Panc1 (cell line): ENCODE results near the gene CCBE1. TPM values are rescaled to one million over a fixed set of nuclear protein-coding genes. Genes with fewer than 3 reads are reported as not detected.
"Not testable (repeated sequence)": the region's sequence is repeated elsewhere in the genome, so short reads cannot be mapped to it uniquely, and the experiment has no call there.

Experiments
- ATAC-seq: fragments of 200-7000 bp; cut with Tn5 transposase; 2 replicates; pipeline ENCODE4 v1.9.1; 2020; ENCODE audit warnings: mild to moderate bottlenecking, moderate library complexity
- BruUV-seq: library from RNA; stranded (reverse); fragments of 400-500 nt; replicated peaks from 2 replicates; lab custom pipeline; 2021; lab: Mats Ljungman, UMichigan
- CTCF ChIA-PET: fragments of 300-600 bp; sonication (Branson Sonifier 250); formaldehyde crosslinking; loops from one replicate; lab custom pipeline; 2022; ENCODE audit warnings: antibody characterized with exemption; lab: Charles Lee
- POLR2A ChIA-PET: fragments of 300-600 bp; sonication (Branson Sonifier 250); formaldehyde crosslinking; loops from one replicate; lab custom pipeline; 2022; ENCODE audit warnings: antibody characterized with exemption; lab: Charles Lee
- DNase-seq: peaks from one replicate; pipeline ENCODE4 v3.0.0-alpha.2; 2010; ENCODE audit warnings: low read depth, low spot score
- H3K27ac ChIP-seq: 2 replicates; pipeline ENCODE4 v1.5.1; 2011; ENCODE audit warnings: mild to moderate bottlenecking, low read length, inconsistent platforms
- H3K27me3 ChIP-seq: fragments of 200-500 bp; sonication (Bioruptor generic); 2 replicates; pipeline ENCODE4 v1.6.0; 2014; ENCODE audit warnings: low read length, inconsistent platforms; ENCODE audit not compliant: control insufficient read depth, insufficient read depth
- H3K36me3 ChIP-seq: fragments of 200-500 bp; sonication (Bioruptor generic); 2 replicates; pipeline ENCODE4 v1.5.1; 2014; ENCODE audit warnings: inconsistent platforms, mild to moderate bottlenecking, low read length, moderate library complexity; ENCODE audit not compliant: control insufficient read depth, insufficient read depth
- H3K4me1 ChIP-seq: 2 replicates; pipeline ENCODE4 v1.5.1; 2011; ENCODE audit warnings: inconsistent platforms, mild to moderate bottlenecking, low read length, moderate library complexity; ENCODE audit not compliant: control insufficient read depth, insufficient read depth
- H3K4me3 ChIP-seq, 2 experiments: 2 replicates each; pipeline ENCODE4 v1.5.1; 2011 to 2012; ENCODE audit warnings: low read depth in 2 of 2, low read length in 2 of 2, mild to moderate bottlenecking in 2 of 2, inconsistent platforms in 1 of 2, moderate library complexity in 1 of 2
- H3K9me3 ChIP-seq: fragments of 200-500 bp; sonication (Bioruptor generic); 2 replicates; pipeline ENCODE4 v1.5.1; 2014; ENCODE audit warnings: low read depth, mild to moderate bottlenecking, inconsistent platforms, low read length, moderate library complexity; ENCODE audit not compliant: control insufficient read depth, insufficient read depth
- CTCF ChIP-seq: fragments of 450-650 bp; IDR thresholded peaks from 2 replicates; pipeline ENCODE4 v1.5.1; 2017; ENCODE audit warnings: mild to moderate bottlenecking
- POLR2AphosphoS5 ChIP-seq: IDR thresholded peaks from 2 replicates; pipeline ENCODE4 v1.6.1; 2012; ENCODE audit warnings: mild to moderate bottlenecking, low read depth, low read length, moderate library complexity
- REST ChIP-seq, 2 experiments: IDR thresholded peaks; 2 replicates each; pipeline ENCODE4 v1.6.1; 2011 to 2012; ENCODE audit warnings: low read depth in 2 of 2, control low read depth in 1 of 2, low read length in 1 of 2, mild to moderate bottlenecking in 1 of 2, moderate library complexity in 1 of 2; ENCODE audit not compliant: insufficient read depth in 1 of 2
- SIN3A ChIP-seq: IDR thresholded peaks from 2 replicates; pipeline ENCODE4 v1.6.1; 2012; ENCODE audit warnings: low read depth, mild to moderate bottlenecking, low read length, moderate library complexity, borderline replicate concordance; ENCODE audit not compliant: insufficient read depth
- TCF7L2 ChIP-seq: IDR thresholded peaks from 2 replicates; pipeline ENCODE4 v1.6.1; 2011; ENCODE audit warnings: mild to moderate bottlenecking, low read depth, low read length, inconsistent platforms
- in situ Hi-C: cut with HindIII; loops from 2 replicates; pipeline ENCODE4 v1.10.0; 2016; ENCODE audit warnings: low sequenced_read_pairs, low pct_unique_long_range_greater_than_20kb
- intact Hi-C: fragments of 100-400 bp; cut with micrococcal nuclease; formaldehyde crosslinking; loops from one replicate; pipeline ENCODE4 v1.10.0; 2022; ENCODE audit not compliant: unreplicated experiment
- total RNA-seq: library from RNA; stranded (reverse); gene quantifications from one replicate; pipeline ENCODE4 v1.2.1, GENCODE V29; 2021; ENCODE audit not compliant: unreplicated experiment

CCBE1 gene
- total RNA-seq, 1 experiment from 2014 or later: 0.13 TPM

- DNase-seq: no peak
- no peaks in the 10 kb centered on the region for H3K4me1 ChIP-seq
- ATAC-seq: no peak
- TF ChIP-seq POLR2AphosphoS5 (no peak), REST (IDR thresholded peaks at IDR 0.05; ENCODE audit: insufficient read depth in 1 of 2, low read depth in 2 of 2, low read length in 1 of 2) (no peak), CTCF (no peak), TCF7L2 (no peak), SIN3A (no peak)
- H3K36me3 ChIP-seq: no peaks in the 10 kb centered on the region
- no peak overlapping the region for H3K27ac ChIP-seq
- no peaks in the 10 kb centered on the region for H3K27me3 ChIP-seq
- intact Hi-C loops (no loop called here), in situ Hi-C loops (no loop called here)
- ChIA-PET CTCF (no interaction called here), POLR2A (interaction anchor here (0.6 kb wide), 1 partner anchor 40 kb away, joined by 4 read pairs; no protein-coding TSS in a partner anchor)
- no TSS peak for BruUV-seq
- H3K9me3 ChIP-seq: no peaks in the 10 kb centered on the region
- no peak overlapping the region for H3K4me3 ChIP-seq
Observed at GRCh38 chr18:59669872-59670657, 27.2 kb downstream of the CCBE1 start.

GRCh38 chr18:59667488-59667887 lies 29.7 kb downstream of the CCBE1 start:
- no peaks in the 10 kb centered on the region for H3K36me3 ChIP-seq
- DNase-seq (no peak), ATAC-seq (no peak)
- TF ChIP-seq TCF7L2 (no peak), SIN3A (no peak)
- H3K9me3 ChIP-seq: no peaks in the 10 kb centered on the region
- intact Hi-C loops (no loop called here), in situ Hi-C loops (no loop called here)
- ChIA-PET CTCF (no interaction called here), POLR2A (no interaction called here)
- H3K27me3 ChIP-seq: no peaks in the 10 kb centered on the region
- no peak overlapping the region for H3K4me3 ChIP-seq
- no peak overlapping the region for H3K27ac ChIP-seq
- no TSS peak for BruUV-seq
- no peaks in the 10 kb centered on the region for H3K4me1 ChIP-seq

GRCh38 chr18:59666007-59666402 lies 31.2 kb downstream of the CCBE1 start:
- BruUV-seq, DNase-seq, intact Hi-C loops, H3K27me3 ChIP-seq, H3K4me1 ChIP-seq, H3K27ac ChIP-seq, ATAC-seq, H3K9me3 ChIP-seq, in situ Hi-C loops, H3K36me3 ChIP-seq, POLR2A ChIA-PET, CTCF ChIA-PET, H3K4me3 ChIP-seq: not testable (repeated sequence)
